Measurements from ENCODE around the gene ABCC6.
"Not testable (repeated sequence)": the region's sequence is repeated elsewhere in the genome, so short reads cannot be mapped to it uniquely, and the experiment has no call there.

GRCh38 chr16:16249621-16250330 lies 26.5 kb upstream of the ABCC6 start:
- TF ChIP-seq POLR2AphosphoS5 (IDR thresholded peaks at IDR 0.05; ENCODE audit: insufficient read depth, low read depth, low read length); CTCF (IDR thresholded peaks at IDR 0.05; ENCODE audit: extremely low read depth in 1 of 2, insufficient read depth in 1 of 2, low read depth in 1 of 2, low read length in 2 of 2); POLR2A (IDR thresholded peaks at IDR 0.05; ENCODE audit: low read depth, low read length); MAX (IDR thresholded peaks at IDR 0.05; ENCODE audit: insufficient read depth, insufficient read length); EZH2 (IDR thresholded peaks at IDR 0.05; ENCODE audit: borderline replicate concordance, low read depth, low read length, severe bottlenecking); FOS (IDR thresholded peaks at IDR 0.05; ENCODE audit: borderline replicate concordance, insufficient read depth, low read length); JUN (IDR thresholded peaks at IDR 0.05; ENCODE audit: borderline replicate concordance, insufficient read depth, insufficient read length, low read depth); MYC (IDR thresholded peaks at IDR 0.05; ENCODE audit: low read depth, low read length): not testable (repeated sequence)

Data from endothelial cell of umbilical vein (primary cell).